ENCODE results near the gene TICAM1.

- TF ChIP-seq CTCF (IDR thresholded peaks at IDR 0.05; ENCODE audit: control extremely low read depth in 1 of 3, insufficient read depth in 1 of 3, low read depth in 1 of 3, low read length in 3 of 3), result peak; percentile 88 to 97 (median 91)
- peak; percentile 90 for TF ChIP-seq TAF1 (IDR thresholded peaks at IDR 0.05; ENCODE audit: low read depth, low read length)
Observed at GRCh38 chr19:4791183-4792018, 40.1 kb downstream of the TICAM1 start, which contains the start of gene FEM1A.

All from H1 (cell line).